Transverse colon (tissue), 3 donors: ENCODE measurements around the gene ZDHHC13.

ENCODE experiments used
- POLR2A ChIP-seq: fragments of 450-650 bp; IDR thresholded peaks from one replicate; pipeline ENCODE4 v1.6.1; 2016; ENCODE audit warnings: antibody characterized with exemption, mild to moderate bottlenecking, moderate library complexity
- TF ChIP-seq, protein P1 (sequence below), 5 experiments: fragments of 200-600 bp in 3 of 5; fragments of 450-650 bp in 2 of 5; sonication (generic) in 3 of 5; IDR thresholded peaks; 1 replicate in 2 of 5; 2 replicates in 3 of 5; pipeline ENCODE4 v1.5.1; 2016 to 2017; ENCODE audit warnings: antibody characterized with exemption in 5 of 5, inconsistent platforms in 3 of 5, mild to moderate bottlenecking in 2 of 5, moderate library complexity in 1 of 5

DNA sequence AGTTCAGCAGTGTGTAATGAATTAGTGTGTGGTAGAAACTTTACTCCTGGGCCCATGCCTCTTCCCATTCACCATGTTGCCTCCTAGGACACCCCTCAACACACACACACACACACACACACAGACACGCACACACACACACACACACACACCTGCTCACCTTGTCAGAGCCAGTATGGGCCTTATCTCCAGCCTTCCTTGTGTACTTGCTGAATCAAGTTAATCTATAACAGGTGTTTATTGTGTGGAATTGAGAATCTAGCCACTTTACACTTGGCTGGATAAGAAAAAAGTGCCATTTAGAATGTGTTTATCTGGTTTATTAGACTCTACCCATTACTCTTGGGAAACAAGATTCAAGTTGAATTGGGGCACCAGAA is 14.5 kb upstream of the ZDHHC13 start:
- TF ChIP-seq POLR2A, result no peak
- TF ChIP-seq, protein P1, sequence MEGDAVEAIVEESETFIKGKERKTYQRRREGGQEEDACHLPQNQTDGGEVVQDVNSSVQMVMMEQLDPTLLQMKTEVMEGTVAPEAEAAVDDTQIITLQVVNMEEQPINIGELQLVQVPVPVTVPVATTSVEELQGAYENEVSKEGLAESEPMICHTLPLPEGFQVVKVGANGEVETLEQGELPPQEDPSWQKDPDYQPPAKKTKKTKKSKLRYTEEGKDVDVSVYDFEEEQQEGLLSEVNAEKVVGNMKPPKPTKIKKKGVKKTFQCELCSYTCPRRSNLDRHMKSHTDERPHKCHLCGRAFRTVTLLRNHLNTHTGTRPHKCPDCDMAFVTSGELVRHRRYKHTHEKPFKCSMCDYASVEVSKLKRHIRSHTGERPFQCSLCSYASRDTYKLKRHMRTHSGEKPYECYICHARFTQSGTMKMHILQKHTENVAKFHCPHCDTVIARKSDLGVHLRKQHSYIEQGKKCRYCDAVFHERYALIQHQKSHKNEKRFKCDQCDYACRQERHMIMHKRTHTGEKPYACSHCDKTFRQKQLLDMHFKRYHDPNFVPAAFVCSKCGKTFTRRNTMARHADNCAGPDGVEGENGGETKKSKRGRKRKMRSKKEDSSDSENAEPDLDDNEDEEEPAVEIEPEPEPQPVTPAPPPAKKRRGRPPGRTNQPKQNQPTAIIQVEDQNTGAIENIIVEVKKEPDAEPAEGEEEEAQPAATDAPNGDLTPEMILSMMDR (IDR thresholded peaks at IDR 0.05), result no peak
